K562 (cell line): Measurements from ENCODE around the gene HSPA4L. TPM values are rescaled to one million over a fixed set of nuclear protein-coding genes. Genes with fewer than 3 reads are reported as not detected.

Experiments used
- ESRRA ChIP-seq: fragments of 450-650 bp; IDR thresholded peaks from 2 replicates; pipeline ENCODE4 v1.6.1; 2014; ENCODE audit warnings: low read depth, mild to moderate bottlenecking, moderate library complexity, borderline replicate concordance
- ETV5 ChIP-seq: sonication (generic); formaldehyde crosslinking; IDR thresholded peaks from 2 replicates; pipeline ENCODE4 v1.4.0; 2020; ENCODE audit warnings: low read depth, mild to moderate bottlenecking, missing genetic modification reagents
- FOXM1 ChIP-seq, 2 experiments: fragments of 450-650 bp in 1 of 2; sonication (generic) in 1 of 2; formaldehyde crosslinking in 1 of 2; IDR thresholded peaks; 2 replicates each; pipeline versions ENCODE4 v1.6.1 to v1.9.0; 2017 to 2022; ENCODE audit warnings: low read depth in 2 of 2, mild to moderate bottlenecking in 2 of 2, missing genetic modification reagents in 1 of 2, moderate library complexity in 1 of 2
- KLF16 ChIP-seq: IDR thresholded peaks from 2 replicates; pipeline ENCODE4 v1.6.1; 2016; ENCODE audit warnings: antibody characterized with exemption
- MIER1 ChIP-seq: fragments of 450-650 bp; IDR thresholded peaks from 2 replicates; pipeline ENCODE4 v1.6.1; 2016; ENCODE audit warnings: antibody characterized with exemption, mild to moderate bottlenecking, low read depth
- TAL1 ChIP-seq: fragments of 450-650 bp; IDR thresholded peaks from 2 replicates; pipeline ENCODE4 v1.6.1; 2016; ENCODE audit warnings: mild to moderate bottlenecking
- TBL1XR1 ChIP-seq, 2 experiments: IDR thresholded peaks; 2 replicates each; pipeline ENCODE4 v1.6.1; 2012; ENCODE audit warnings: improper control_type of control experiment in 2 of 2, low read length in 2 of 2, mild to moderate bottlenecking in 1 of 2
- TCF7 ChIP-seq: sonication (generic); IDR thresholded peaks from 2 replicates; pipeline ENCODE4 v1.6.1; 2016; ENCODE audit warnings: antibody characterized with exemption, borderline replicate concordance
- polyA plus RNA-seq, 8 experiments: library from polyadenylated mRNA; depleted of rRNA in 4 of 8; stranded (reverse) in 5 of 8; unstranded in 3 of 8; fragments of >200 nt; fragmentation: Nextera tagmentation in 2 of 8; fragmentation: Illumina TruSeq in 1 of 8; extraction: Ambion mirVana in 2 of 8; extraction: Trizol in 1 of 8; gene quantifications; 2 replicates each; pipeline versions ENCODE4 v1.2.1 to v1.2.3, GENCODE V29; 2011 to 2014; ENCODE audit warnings: inconsistent platforms in 1 of 8, missing spikeins in 1 of 8
- total RNA-seq, 7 experiments: library from RNA; depleted of rRNA in 6 of 7; stranded (reverse); fragments of >200 nt in 6 of 7; fragmentation: Illumina TruSeq in 2 of 7; extraction: Trizol in 2 of 7; gene quantifications; 2 replicates each; pipeline versions ENCODE4 v1.2.1 to v1.2.3, GENCODE V29; 2011 to 2021; ENCODE audit warnings: low replicate concordance in 1 of 7
- TF ChIP-seq, protein P1 (sequence below), 2 experiments: fragments of 450-650 bp; IDR thresholded peaks; 2 replicates each; pipeline ENCODE4 v1.6.1; 2016
- TF ChIP-seq, protein P2 (sequence below), 2 experiments: fragments of 250-450 bp in 1 of 2; fragments of 450-650 bp in 1 of 2; sonication (Bioruptor Pico) in 1 of 2; IDR thresholded peaks; 2 replicates each; pipeline versions ENCODE4 v1.6.1 to v1.8.0; 2016 to 2021; ENCODE audit warnings: mild to moderate bottlenecking in 2 of 2, moderate library complexity in 2 of 2, missing compliant biosample characterization in 1 of 2, missing genetic modification characterization in 1 of 2
- TF ChIP-seq, protein P3 (sequence below), 2 experiments: fragments of 450-650 bp in 1 of 2; sonication (generic) in 1 of 2; formaldehyde crosslinking in 1 of 2; IDR thresholded peaks; 2 replicates each; pipeline versions ENCODE4 v1.7.1 to v1.9.0; 2016 to 2022; ENCODE audit warnings: inconsistent platforms in 1 of 2, mild to moderate bottlenecking in 1 of 2, missing genetic modification reagents in 1 of 2
- TF ChIP-seq, protein P4 (sequence below): sonication (generic); formaldehyde crosslinking; IDR thresholded peaks from 2 replicates; pipeline ENCODE4 v1.8.1; 2023; ENCODE audit warnings: mild to moderate bottlenecking, missing genetic modification reagents

The HSPA4L gene
- total and polyA plus RNA-seq, 9 of the 15 experiments (the other 6 are each of a cell fraction or from before 2014, with no cell fraction given): 12.3 to 37.0 (median 21.7) TPM

DNA sequence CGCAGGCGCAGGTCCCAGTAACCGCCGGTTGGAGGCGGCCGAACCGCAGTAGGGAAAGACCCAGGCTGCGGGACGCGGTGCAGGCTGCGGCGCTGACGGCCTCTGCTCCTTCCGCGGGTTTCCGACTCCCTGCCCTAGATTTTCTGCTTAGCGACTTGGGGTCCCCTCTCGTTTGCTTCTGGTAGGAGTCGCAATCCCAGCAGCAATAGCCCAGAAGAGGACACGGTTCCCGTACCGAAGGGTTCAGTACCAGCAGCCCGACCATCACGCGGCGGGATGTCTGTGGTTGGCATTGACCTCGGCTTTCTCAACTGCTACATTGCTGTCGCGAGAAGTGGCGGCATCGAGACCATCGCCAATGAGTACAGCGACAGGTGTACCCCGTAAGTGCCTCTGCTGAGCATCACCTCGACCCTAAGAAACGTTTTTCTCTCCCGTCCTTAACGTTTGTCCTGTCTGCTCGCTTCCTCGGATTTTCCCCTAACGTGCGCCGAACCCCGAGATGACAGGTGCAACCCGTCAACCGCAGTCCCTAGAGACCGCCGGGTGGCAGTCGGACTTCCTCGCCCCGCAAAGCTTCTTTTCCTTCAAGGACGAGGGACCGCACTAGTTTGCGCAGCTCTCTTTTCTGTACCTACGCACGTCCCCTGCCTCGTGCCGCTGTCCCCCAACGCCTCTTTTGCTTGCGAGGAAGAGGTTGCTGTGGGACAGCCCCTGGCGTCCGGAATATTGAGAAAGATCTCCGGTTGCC lies at the start of gene HSPA4L (continued):
- TF ChIP-seq, protein P1, sequence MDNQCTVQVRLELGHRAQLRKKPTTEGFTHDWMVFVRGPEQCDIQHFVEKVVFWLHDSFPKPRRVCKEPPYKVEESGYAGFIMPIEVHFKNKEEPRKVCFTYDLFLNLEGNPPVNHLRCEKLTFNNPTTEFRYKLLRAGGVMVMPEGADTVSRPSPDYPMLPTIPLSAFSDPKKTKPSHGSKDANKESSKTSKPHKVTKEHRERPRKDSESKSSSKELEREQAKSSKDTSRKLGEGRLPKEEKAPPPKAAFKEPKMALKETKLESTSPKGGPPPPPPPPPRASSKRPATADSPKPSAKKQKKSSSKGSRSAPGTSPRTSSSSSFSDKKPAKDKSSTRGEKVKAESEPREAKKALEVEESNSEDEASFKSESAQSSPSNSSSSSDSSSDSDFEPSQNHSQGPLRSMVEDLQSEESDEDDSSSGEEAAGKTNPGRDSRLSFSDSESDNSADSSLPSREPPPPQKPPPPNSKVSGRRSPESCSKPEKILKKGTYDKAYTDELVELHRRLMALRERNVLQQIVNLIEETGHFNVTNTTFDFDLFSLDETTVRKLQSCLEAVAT (IDR thresholded peaks at IDR 0.05): peak; percentile 11 to 76; a peak in 1 of 4 replicates
- TF ChIP-seq ESRRA (peak; percentile 61; the same call in 1 of the 2 replicates), MIER1 (peak; percentile 65; the same call in 1 of the 2 replicates), FOXM1 (IDR thresholded peaks at IDR 0.05; ENCODE audit: low read depth) (no peak; the same call in 1 of the 2 replicates), FOXM1 (CRISPR knock-in tag; IDR thresholded peaks at IDR 0.05; ENCODE audit: low read depth) (no peak), KLF16 (peak; percentile 84), TAL1 (0 out of 2 replicates have a peak, but pooled peaks have one; percentile 2), TBL1XR1 (IDR thresholded peaks at IDR 0.05; ENCODE audit: low read length in 2 of 2) (peak in 1 of 2 experiments; percentile 65; a peak in 1 of 4 replicates), ETV5 (peak; percentile 53; the same call in 1 of the 2 replicates), TCF7 (no peak)
- TF ChIP-seq, protein P2, sequence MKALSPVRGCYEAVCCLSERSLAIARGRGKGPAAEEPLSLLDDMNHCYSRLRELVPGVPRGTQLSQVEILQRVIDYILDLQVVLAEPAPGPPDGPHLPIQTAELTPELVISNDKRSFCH (CRISPR knock-in tag; IDR thresholded peaks at IDR 0.05): no peak
- TF ChIP-seq, protein P2 (tag; IDR thresholded peaks at IDR 0.05): 0 out of 2 replicates have a peak, but pooled peaks have one; percentile 33
- TF ChIP-seq, protein P3, sequence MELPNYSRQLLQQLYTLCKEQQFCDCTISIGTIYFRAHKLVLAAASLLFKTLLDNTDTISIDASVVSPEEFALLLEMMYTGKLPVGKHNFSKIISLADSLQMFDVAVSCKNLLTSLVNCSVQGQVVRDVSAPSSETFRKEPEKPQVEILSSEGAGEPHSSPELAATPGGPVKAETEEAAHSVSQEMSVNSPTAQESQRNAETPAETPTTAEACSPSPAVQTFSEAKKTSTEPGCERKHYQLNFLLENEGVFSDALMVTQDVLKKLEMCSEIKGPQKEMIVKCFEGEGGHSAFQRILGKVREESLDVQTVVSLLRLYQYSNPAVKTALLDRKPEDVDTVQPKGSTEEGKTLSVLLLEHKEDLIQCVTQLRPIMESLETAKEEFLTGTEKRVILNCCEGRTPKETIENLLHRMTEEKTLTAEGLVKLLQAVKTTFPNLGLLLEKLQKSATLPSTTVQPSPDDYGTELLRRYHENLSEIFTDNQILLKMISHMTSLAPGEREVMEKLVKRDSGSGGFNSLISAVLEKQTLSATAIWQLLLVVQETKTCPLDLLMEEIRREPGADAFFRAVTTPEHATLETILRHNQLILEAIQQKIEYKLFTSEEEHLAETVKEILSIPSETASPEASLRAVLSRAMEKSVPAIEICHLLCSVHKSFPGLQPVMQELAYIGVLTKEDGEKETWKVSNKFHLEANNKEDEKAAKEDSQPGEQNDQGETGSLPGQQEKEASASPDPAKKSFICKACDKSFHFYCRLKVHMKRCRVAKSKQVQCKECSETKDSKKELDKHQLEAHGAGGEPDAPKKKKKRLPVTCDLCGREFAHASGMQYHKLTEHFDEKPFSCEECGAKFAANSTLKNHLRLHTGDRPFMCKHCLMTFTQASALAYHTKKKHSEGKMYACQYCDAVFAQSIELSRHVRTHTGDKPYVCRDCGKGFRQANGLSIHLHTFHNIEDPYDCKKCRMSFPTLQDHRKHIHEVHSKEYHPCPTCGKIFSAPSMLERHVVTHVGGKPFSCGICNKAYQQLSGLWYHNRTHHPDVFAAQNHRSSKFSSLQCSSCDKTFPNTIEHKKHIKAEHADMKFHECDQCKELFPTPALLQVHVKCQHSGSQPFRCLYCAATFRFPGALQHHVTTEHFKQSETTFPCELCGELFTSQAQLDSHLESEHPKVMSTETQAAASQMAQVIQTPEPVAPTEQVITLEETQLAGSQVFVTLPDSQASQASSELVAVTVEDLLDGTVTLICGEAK (IDR thresholded peaks at IDR 0.05): peak; percentile 43; the same call in 1 of the 2 replicates
- TF ChIP-seq, protein P3 (CRISPR knock-in tag; IDR thresholded peaks at IDR 0.05): no peak
- TF ChIP-seq, protein P4, sequence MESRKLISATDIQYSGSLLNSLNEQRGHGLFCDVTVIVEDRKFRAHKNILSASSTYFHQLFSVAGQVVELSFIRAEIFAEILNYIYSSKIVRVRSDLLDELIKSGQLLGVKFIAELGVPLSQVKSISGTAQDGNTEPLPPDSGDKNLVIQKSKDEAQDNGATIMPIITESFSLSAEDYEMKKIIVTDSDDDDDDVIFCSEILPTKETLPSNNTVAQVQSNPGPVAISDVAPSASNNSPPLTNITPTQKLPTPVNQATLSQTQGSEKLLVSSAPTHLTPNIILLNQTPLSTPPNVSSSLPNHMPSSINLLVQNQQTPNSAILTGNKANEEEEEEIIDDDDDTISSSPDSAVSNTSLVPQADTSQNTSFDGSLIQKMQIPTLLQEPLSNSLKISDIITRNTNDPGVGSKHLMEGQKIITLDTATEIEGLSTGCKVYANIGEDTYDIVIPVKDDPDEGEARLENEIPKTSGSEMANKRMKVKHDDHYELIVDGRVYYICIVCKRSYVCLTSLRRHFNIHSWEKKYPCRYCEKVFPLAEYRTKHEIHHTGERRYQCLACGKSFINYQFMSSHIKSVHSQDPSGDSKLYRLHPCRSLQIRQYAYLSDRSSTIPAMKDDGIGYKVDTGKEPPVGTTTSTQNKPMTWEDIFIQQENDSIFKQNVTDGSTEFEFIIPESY (CRISPR knock-in tag): peak; percentile 10; the same call in 1 of the 2 replicates
